Activated gamma-delta T cell treated with Interleukin-2 at 50 U/mL for 16 hours (primary cell): ENCODE results near the gene ATF7IP2.
"Not testable (repeated sequence)": the region's sequence is repeated elsewhere in the genome, so short reads cannot be mapped to it uniquely, and the experiment has no call there.

Source experiments
- DNase-seq: peaks from one replicate; pipeline ENCODE4 v3.0.0-alpha.2; 2020

Gene ATF7IP2

DNA sequence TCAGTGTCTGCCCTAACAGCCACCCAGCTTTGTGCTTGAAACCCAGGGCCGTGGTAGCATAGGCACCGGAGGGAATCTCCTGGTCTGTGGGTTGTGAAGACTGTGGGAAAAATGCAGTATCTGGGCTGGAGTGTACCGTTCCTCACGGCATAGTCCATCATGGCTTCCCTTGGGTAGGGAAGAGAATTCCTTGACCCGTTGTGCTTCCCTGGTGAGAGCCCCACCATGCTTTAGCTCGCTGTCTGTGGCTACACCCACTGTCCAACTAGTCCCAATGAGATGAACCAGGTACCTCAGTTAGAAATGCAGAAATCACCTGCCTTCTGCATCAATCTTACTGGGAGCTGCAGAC lies 67.3 kb downstream of the ATF7IP2 start:
- DNase-seq: no peak

- DNase-seq: no peak
These were observed 80.0 kb downstream of the ATF7IP2 start for GRCh38 chr16:10465821-10466220.

DNA sequence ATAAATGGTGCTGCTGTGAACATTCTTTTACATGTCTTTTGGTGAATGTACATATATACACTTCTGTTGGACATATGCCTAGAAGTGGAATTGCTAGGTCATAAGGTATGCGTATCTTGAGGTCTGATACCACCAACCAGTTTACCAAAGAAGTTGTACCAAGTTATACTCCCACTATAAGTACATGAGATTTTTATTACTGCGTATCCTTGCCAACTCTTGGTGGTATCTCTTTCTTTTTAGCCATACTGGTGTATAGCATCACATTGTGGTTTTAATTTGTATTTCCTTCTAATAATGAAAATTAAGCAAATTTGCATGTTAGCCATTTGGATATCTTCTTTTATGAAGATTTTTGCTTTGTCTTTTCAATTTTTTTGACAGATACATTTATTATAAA lies 80.5 kb downstream of the ATF7IP2 start:
- DNase-seq: no peak

DNA sequence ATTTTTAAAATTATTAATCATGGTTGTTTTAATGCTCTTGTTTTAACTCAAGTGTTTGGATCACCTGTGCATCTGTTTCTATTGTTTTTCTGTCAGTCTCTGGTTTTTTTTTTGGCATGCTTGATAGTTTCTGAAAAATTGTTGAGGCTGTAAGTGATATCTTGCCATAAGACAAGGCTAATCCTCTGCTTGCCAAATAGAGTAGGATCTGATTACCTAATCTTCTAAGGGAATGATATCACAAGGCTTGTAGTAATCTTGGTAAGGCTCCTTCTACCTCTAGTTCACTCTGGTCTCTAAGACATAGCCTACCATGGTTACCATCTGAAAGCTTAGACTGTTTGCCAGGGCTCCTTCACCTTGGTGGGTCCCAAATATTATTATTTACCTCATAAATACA lies 81.0 kb downstream of the ATF7IP2 start:
- DNase-seq: no peak

DNA sequence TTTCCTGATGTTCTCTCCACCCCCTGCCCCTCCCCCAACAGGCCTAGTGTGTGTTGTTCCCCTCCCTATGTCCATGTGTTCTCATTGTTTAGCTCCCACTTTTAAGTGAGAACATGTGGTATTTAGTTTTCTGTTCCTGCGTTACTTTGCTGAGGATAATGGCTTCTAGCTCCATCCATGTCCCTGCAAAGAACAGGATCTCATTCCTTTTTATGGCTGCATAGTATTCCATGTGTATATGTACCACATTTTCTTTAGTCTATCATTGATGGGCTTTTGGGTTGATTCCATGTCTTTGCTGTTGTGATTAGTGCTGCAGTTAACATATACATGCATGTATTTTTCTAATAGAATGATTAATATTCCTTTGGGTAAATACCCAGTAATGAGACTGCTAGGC lies 90.8 kb downstream of the ATF7IP2 start:
- DNase-seq: not testable (repeated sequence)

DNA sequence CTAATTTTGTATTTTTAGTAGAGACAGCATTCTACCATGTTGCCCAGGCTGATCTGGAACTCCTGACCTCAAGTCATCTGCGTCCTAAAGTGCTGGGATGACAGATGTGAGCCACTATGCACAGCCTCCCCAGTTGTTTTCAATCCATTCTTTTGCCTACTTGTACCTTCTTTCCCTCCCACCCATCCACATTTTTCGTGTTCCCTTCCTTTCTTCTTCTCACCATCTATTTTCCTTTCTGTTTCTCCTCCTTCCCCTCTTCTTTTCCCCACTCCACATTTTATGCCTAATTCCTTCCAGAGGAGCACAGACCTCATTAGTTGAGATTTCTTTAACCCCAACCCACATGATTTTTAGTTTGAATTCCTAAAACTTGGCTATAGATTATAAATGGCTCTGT lies 94.3 kb downstream of the ATF7IP2 start:
- DNase-seq: no peak

- no peak for DNase-seq
These were observed 99.3 kb downstream of the ATF7IP2 start for GRCh38 chr16:10485159-10485558.

DNA sequence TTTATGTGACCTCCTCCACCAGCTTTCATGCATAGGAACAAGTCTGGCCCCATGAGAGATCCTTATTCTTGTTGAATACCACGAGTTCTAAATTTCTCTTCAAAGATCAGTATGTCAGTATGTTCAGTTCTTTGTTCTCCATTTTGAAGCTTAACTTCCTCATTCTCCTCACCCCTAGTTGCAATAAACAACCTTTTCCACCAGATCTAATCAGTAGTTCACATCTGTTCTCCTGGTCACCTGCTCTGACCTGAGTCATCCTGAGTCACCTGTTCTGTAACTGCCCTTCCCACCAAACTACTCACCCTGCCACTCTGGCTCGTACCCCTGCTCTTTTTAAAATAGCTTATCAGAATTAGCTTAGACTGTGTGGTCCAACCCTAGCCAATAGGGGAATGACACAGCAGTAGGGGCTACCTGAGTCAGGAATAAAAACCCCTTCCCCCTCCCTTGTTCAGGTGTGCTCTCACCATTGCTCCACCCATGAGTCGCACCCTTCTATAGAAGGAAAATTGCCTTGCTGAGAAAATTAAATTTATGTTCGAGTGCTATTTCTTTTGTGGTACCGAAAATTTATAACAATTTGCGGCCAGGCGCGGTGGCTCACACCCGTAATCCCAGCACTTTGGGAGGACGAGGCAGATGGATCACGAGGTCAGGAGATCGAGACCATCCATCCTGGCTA lies 100.0 kb downstream of the ATF7IP2 start:
- DNase-seq: no peak

- DNase-seq: no peak
These were observed 104.3 kb downstream of the ATF7IP2 start for GRCh38 chr16:10490141-10490540.

GRCh38 chr16:10493276-10493675 lies 107.4 kb downstream of the ATF7IP2 start:
- DNase-seq: no peak

DNA sequence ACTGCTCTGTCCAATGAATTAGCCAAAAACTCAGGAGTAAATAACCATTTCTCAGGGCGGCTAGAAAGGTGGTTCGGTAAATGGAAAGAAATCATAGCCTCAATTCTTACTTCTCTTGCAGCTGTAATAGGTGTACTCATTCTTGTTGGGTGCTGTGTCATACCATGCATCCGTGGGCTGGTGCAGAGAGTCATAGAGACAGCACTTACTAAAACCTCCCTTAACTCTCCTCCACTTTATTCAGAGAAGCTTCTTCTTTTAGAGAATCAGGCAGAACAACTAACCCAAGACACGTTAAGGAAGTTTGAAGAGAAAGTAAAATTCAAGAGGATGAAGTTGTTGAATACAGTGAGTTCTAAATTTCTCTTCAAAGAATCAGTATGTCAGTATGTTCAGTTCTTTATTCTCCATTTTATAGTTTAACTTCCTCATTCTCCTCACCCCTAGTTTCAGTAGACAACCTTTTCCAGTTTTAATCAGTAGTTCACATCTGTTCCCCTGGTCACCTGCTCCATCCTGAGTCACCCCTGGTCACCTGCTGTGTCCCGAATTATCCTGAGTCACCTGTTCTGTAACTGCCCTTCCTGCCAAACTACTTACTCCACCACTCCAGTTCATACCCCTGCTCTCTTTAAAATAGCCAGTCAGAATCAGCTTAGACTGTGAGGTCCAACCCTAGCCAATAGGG lies 108.6 kb downstream of the ATF7IP2 start:
- DNase-seq: no peak

GRCh38 chr16:10495031-10495345 lies 109.1 kb downstream of the ATF7IP2 start:
- no peak for DNase-seq

DNA sequence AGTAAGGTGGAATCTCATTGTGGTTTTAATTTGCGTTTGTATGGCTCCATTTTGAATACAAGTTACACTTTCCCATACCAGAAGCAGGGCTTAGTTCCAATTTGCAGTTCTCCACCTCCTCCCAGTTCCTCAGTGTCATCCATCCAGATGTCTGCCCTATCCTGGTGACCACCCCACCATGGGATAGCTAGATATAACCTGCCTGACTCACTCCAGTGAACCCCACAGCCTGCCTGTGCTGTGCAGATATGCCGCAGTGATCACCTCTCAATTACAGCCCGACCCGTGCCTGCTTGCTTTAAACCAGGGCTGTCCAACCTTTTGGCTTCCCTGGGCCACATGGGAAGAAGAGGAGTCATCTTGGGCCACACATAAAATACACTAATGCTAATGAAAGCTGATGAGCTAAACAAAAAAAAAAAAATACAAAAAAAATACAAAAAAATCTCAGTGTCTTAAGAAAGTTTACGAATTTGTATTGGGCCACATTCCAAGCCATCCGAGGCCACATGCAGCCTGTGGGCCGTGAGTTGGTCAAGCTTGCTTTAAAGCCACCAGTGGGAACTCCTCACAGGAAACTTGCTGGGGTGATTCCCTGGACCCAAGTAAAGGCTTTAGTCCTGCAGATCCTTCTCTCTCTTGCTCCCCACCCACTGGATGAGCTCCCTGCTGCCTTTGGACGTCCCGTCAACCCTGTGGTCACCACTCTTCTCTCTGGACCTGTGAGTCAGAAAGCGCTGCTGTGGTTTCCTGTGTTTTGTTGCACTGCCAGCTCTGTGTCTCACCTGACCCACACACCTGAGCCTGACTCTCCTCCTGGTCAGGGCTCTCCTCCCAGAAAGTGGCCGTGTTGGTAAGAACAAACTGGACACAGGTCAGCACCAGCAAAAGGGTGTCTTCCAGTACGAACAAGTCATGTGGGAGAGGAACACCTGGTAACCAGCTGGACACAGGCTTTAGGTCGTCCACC lies 111.6 kb downstream of the ATF7IP2 start:
- no peak for DNase-seq

- DNase-seq: no peak
These were observed 114.7 kb downstream of the ATF7IP2 start for GRCh38 chr16:10500582-10500981.

DNA sequence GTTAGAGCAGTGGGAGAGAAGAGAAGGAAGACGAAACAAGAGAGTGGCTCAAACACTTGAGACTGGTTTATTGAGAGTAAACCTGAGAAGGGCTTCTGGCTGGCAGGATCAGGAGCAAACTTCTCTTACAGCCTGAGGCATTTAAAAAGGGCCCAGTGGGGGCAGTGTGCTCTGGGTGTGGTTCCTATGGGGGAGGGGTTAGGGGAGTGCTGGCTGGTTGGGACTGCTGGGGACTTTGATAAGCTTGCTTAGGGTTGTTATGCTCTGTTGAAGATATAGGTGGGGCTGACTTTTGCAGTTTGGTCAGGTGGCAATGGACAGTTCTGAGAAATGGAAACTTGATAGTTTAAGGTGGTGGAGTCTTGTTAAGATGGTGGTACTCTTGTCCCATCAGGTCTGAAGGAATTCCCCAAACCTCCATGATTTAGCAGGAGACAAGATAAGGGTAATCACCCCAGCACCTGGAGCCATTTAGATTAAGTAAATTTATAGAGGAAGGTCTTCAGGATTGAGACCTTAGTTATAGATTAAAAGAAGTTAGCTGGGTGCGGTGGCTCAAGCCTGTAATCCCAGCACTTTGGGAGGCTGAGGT lies 115.3 kb downstream of the ATF7IP2 start:
- DNase-seq: no peak

DNA sequence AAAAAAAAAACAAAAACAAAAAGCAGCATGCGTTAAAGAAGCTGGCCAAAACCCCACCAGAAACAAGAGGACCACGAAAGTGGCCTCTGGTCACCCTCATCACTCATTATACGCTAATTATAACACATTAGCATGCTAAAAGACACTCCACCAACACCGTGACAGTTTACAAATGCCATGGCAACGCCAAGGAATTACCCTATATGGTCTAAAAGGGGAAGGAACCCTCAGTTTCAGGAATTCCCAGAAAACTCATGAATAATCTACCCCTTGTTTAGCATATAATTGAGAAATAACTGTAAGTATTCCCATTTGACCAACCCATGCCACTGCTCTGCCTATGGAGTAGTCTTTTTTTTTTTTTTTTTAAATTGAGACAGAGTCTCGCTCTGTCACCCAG lies 116.9 kb downstream of the ATF7IP2 start:
- no peak for DNase-seq

DNA sequence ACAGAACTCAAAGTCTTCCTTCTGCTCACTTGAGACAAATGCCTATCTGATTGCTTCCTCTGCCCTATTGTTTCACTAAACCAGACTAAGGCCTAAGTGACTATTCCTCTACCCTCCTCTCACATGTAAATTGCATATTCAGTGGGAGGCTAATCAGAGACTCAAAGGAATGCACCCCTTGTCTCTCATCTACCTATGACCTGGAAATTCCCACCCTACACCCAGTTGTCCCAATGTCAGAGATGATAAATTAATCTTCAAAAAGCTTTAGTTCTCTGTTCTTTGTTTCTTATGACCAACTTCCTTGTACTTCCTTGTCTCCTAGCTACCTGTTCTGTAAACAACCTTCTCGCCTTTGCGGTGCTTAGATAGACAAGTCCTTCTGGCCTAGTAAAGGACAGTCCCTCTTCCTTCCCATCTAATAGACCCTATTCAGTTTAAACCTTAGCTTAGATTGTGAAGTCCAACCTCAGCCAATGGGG lies 118.6 kb downstream of the ATF7IP2 start:
- no peak for DNase-seq

GRCh38 chr16:10505286-10505685 lies 119.4 kb downstream of the ATF7IP2 start:
- not testable (repeated sequence) for DNase-seq

GRCh38 chr16:10509534-10510025 lies 123.7 kb downstream of the ATF7IP2 start:
- DNase-seq: peak; percentile 64

GRCh38 chr16:10510279-10510678 lies 124.4 kb downstream of the ATF7IP2 start:
- no peak for DNase-seq

DNA sequence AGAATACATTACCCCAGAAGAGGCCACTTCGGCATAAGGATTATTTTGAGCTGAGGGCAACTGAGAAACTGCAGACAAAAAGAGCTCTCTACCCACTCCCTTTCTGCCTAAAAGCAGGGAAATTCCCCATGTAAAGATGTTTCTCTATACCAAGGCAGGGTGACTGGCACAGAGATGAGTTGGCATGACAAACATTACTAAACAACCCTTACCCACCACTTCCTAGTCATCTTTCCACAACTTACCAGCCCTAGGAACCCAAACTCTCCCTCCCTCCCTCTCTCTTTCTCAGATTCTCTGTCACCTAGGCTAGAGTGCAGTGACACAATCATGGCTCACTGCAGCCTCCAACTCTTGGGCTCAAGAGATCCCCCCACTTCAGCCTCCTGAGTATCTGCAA lies 126.0 kb downstream of the ATF7IP2 start:
- DNase-seq: no peak

- peak; percentile 38 for DNase-seq
These were observed 128.7 kb downstream of the ATF7IP2 start for GRCh38 chr16:10514369-10515055.
